Panc1 (cell line): Measurements from ENCODE around the gene DDI1. TPM values are rescaled to one million over a fixed set of nuclear protein-coding genes. Genes with fewer than 3 reads are reported as not detected.

ENCODE experiments used
- ATAC-seq: fragments of 200-7000 bp; cut with Tn5 transposase; 2 replicates; pipeline ENCODE4 v1.9.1; 2020; ENCODE audit warnings: mild to moderate bottlenecking, moderate library complexity
- BruUV-seq: library from RNA; stranded (reverse); fragments of 400-500 nt; replicated peaks from 2 replicates; lab custom pipeline; 2021; lab: Mats Ljungman, UMichigan
- CTCF ChIA-PET: fragments of 300-600 bp; sonication (Branson Sonifier 250); formaldehyde crosslinking; loops from one replicate; lab custom pipeline; 2022; ENCODE audit warnings: antibody characterized with exemption; lab: Charles Lee
- POLR2A ChIA-PET: fragments of 300-600 bp; sonication (Branson Sonifier 250); formaldehyde crosslinking; loops from one replicate; lab custom pipeline; 2022; ENCODE audit warnings: antibody characterized with exemption; lab: Charles Lee
- DNase-seq: peaks from one replicate; pipeline ENCODE4 v3.0.0-alpha.2; 2010; ENCODE audit warnings: low read depth, low spot score
- H3K27ac ChIP-seq: 2 replicates; pipeline ENCODE4 v1.5.1; 2011; ENCODE audit warnings: mild to moderate bottlenecking, low read length, inconsistent platforms
- H3K27me3 ChIP-seq: fragments of 200-500 bp; sonication (Bioruptor generic); 2 replicates; pipeline ENCODE4 v1.6.0; 2014; ENCODE audit warnings: low read length, inconsistent platforms; ENCODE audit not compliant: control insufficient read depth, insufficient read depth
- H3K36me3 ChIP-seq: fragments of 200-500 bp; sonication (Bioruptor generic); 2 replicates; pipeline ENCODE4 v1.5.1; 2014; ENCODE audit warnings: inconsistent platforms, mild to moderate bottlenecking, low read length, moderate library complexity; ENCODE audit not compliant: control insufficient read depth, insufficient read depth
- H3K4me1 ChIP-seq: 2 replicates; pipeline ENCODE4 v1.5.1; 2011; ENCODE audit warnings: inconsistent platforms, mild to moderate bottlenecking, low read length, moderate library complexity; ENCODE audit not compliant: control insufficient read depth, insufficient read depth
- H3K4me3 ChIP-seq, 2 experiments: 2 replicates each; pipeline ENCODE4 v1.5.1; 2011 to 2012; ENCODE audit warnings: low read depth in 2 of 2, low read length in 2 of 2, mild to moderate bottlenecking in 2 of 2, inconsistent platforms in 1 of 2, moderate library complexity in 1 of 2
- H3K9me3 ChIP-seq: fragments of 200-500 bp; sonication (Bioruptor generic); 2 replicates; pipeline ENCODE4 v1.5.1; 2014; ENCODE audit warnings: low read depth, mild to moderate bottlenecking, inconsistent platforms, low read length, moderate library complexity; ENCODE audit not compliant: control insufficient read depth, insufficient read depth
- POLR2AphosphoS5 ChIP-seq: IDR thresholded peaks from 2 replicates; pipeline ENCODE4 v1.6.1; 2012; ENCODE audit warnings: mild to moderate bottlenecking, low read depth, low read length, moderate library complexity
- SIN3A ChIP-seq: IDR thresholded peaks from 2 replicates; pipeline ENCODE4 v1.6.1; 2012; ENCODE audit warnings: low read depth, mild to moderate bottlenecking, low read length, moderate library complexity, borderline replicate concordance; ENCODE audit not compliant: insufficient read depth
- TCF7L2 ChIP-seq: IDR thresholded peaks from 2 replicates; pipeline ENCODE4 v1.6.1; 2011; ENCODE audit warnings: mild to moderate bottlenecking, low read depth, low read length, inconsistent platforms
- in situ Hi-C: cut with HindIII; loops from 2 replicates; pipeline ENCODE4 v1.10.0; 2016; ENCODE audit warnings: low sequenced_read_pairs, low pct_unique_long_range_greater_than_20kb
- intact Hi-C: fragments of 100-400 bp; cut with micrococcal nuclease; formaldehyde crosslinking; loops from one replicate; pipeline ENCODE4 v1.10.0; 2022; ENCODE audit not compliant: unreplicated experiment
- total RNA-seq: library from RNA; stranded (reverse); gene quantifications from one replicate; pipeline ENCODE4 v1.2.1, GENCODE V29; 2021; ENCODE audit not compliant: unreplicated experiment
- TF ChIP-seq, protein P1 (sequence below), 2 experiments: IDR thresholded peaks; 2 replicates each; pipeline ENCODE4 v1.6.1; 2011 to 2012; ENCODE audit warnings: low read depth in 2 of 2, control low read depth in 1 of 2, low read length in 1 of 2, mild to moderate bottlenecking in 1 of 2, moderate library complexity in 1 of 2; ENCODE audit not compliant: insufficient read depth in 1 of 2
- TF ChIP-seq, protein P2 (sequence below): fragments of 450-650 bp; IDR thresholded peaks from 2 replicates; pipeline ENCODE4 v1.5.1; 2017; ENCODE audit warnings: mild to moderate bottlenecking

DDI1 gene
- total RNA-seq, 1 experiment from 2014 or later = not detected

DNA sequence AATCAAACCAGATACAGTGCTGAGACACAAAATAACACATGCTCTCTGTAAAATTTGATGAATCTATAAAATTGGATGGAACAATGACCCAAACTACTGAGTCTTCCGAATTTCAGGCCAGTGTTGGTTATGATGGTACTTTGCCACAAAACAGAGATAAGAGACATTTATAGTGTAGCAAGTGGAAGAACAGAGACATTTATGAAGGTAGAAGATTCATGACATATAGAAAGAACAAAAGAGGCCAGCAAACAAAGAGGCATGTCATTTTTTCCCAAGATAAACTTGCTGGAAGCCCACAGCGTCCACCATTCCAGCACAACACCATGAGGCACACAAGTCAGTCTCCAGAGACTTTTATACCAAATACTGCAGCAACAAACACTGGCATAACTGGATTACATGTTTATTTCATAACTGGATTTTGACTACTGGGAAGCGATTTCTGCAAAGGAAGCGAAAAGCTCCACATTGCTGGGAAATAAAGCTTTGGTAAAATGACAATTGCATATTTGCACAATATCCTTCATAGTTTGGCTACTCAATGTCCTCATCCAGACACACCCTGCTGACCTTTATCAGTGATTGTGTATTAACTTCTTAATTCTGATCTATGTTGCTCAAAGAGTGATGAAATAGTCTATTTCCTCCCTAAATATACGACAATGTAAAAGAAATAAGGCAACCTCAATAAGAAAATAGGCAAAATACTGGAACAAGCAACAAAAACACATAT lies 17.5 kb downstream of the DDI1 start:
- ATAC-seq (no peak), DNase-seq (no peak)
- TF ChIP-seq POLR2AphosphoS5 = no peak
- TF ChIP-seq SIN3A = no peak
- TF ChIP-seq, protein P1, sequence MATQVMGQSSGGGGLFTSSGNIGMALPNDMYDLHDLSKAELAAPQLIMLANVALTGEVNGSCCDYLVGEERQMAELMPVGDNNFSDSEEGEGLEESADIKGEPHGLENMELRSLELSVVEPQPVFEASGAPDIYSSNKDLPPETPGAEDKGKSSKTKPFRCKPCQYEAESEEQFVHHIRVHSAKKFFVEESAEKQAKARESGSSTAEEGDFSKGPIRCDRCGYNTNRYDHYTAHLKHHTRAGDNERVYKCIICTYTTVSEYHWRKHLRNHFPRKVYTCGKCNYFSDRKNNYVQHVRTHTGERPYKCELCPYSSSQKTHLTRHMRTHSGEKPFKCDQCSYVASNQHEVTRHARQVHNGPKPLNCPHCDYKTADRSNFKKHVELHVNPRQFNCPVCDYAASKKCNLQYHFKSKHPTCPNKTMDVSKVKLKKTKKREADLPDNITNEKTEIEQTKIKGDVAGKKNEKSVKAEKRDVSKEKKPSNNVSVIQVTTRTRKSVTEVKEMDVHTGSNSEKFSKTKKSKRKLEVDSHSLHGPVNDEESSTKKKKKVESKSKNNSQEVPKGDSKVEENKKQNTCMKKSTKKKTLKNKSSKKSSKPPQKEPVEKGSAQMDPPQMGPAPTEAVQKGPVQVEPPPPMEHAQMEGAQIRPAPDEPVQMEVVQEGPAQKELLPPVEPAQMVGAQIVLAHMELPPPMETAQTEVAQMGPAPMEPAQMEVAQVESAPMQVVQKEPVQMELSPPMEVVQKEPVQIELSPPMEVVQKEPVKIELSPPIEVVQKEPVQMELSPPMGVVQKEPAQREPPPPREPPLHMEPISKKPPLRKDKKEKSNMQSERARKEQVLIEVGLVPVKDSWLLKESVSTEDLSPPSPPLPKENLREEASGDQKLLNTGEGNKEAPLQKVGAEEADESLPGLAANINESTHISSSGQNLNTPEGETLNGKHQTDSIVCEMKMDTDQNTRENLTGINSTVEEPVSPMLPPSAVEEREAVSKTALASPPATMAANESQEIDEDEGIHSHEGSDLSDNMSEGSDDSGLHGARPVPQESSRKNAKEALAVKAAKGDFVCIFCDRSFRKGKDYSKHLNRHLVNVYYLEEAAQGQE (IDR thresholded peaks at IDR 0.05; ENCODE audit: insufficient read depth in 1 of 2, low read depth in 2 of 2, low read length in 1 of 2) = no peak
- TF ChIP-seq TCF7L2 = no peak
- TF ChIP-seq, protein P2, sequence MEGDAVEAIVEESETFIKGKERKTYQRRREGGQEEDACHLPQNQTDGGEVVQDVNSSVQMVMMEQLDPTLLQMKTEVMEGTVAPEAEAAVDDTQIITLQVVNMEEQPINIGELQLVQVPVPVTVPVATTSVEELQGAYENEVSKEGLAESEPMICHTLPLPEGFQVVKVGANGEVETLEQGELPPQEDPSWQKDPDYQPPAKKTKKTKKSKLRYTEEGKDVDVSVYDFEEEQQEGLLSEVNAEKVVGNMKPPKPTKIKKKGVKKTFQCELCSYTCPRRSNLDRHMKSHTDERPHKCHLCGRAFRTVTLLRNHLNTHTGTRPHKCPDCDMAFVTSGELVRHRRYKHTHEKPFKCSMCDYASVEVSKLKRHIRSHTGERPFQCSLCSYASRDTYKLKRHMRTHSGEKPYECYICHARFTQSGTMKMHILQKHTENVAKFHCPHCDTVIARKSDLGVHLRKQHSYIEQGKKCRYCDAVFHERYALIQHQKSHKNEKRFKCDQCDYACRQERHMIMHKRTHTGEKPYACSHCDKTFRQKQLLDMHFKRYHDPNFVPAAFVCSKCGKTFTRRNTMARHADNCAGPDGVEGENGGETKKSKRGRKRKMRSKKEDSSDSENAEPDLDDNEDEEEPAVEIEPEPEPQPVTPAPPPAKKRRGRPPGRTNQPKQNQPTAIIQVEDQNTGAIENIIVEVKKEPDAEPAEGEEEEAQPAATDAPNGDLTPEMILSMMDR = no peak
- in situ Hi-C loops (no loop called here), intact Hi-C loops (no loop called here)
- Histone ChIP-seq H3K4me3 (no peak overlapping the region), H3K4me1 (no peaks in the 10 kb centered on the region), H3K9me3 (no peaks in the 10 kb centered on the region), H3K27me3 (no peaks in the 10 kb centered on the region), H3K27ac (no peak overlapping the region), H3K36me3 (no peaks in the 10 kb centered on the region)
- no TSS peak for BruUV-seq
- CTCF ChIA-PET = no interaction called here
- POLR2A ChIA-PET = no interaction called here

DNA sequence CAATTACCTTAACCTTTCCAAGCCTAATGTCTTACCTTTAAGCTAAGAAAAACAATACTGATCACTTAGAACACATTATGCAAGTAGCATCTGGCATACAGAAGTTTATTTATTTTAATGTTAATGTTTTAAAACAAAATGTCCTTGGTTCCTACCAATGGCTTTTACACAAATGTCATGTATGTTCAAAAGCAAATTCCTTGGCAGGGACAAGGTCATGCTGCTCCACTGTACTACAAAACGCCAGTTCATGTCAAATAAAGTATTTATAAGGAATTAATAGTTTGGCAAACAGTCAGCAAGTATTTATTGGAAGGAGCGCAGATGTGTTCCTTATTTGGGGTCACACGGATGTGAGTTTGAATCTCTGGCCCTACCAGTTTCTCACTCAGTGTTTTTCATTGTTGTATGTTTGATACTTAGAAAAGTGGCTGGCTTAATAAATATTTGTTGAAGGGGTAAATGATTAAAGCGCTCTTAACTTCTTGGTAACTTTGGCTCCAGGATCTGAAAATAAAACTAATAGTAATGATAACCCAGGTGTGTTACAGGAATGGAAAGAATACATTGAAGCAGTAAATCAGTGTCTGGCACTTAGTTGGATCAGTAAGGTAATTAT lies 18.6 kb downstream of the DDI1 start:
- CTCF ChIA-PET = no interaction called here

More for the DNA sequence above, 18.6 kb downstream of the DDI1 start:
- no peak overlapping the region for H3K4me3 ChIP-seq
- no peaks in the 10 kb centered on the region for H3K27me3 ChIP-seq
- no TSS peak for BruUV-seq
- H3K9me3 ChIP-seq = no peaks in the 10 kb centered on the region
- H3K4me1 ChIP-seq = no peaks in the 10 kb centered on the region
- intact Hi-C loops (no loop called here), in situ Hi-C loops (no loop called here)
- TF ChIP-seq POLR2AphosphoS5 (no peak), SIN3A (no peak), TCF7L2 (no peak)
- TF ChIP-seq, protein P1 (IDR thresholded peaks at IDR 0.05; ENCODE audit: insufficient read depth in 1 of 2, low read depth in 2 of 2, low read length in 1 of 2) = no peak
- TF ChIP-seq, protein P2 = no peak
- no peak for ATAC-seq
- no peak overlapping the region for H3K27ac ChIP-seq
- no peaks in the 10 kb centered on the region for H3K36me3 ChIP-seq
- no peak for DNase-seq
- POLR2A ChIA-PET = no interaction called here
